Measurements from ENCODE around the gene NT5C2.
"Not testable (repeated sequence)": the region's sequence is repeated elsewhere in the genome, so short reads cannot be mapped to it uniquely, and the experiment has no call there.

The NT5C2 gene

DNA sequence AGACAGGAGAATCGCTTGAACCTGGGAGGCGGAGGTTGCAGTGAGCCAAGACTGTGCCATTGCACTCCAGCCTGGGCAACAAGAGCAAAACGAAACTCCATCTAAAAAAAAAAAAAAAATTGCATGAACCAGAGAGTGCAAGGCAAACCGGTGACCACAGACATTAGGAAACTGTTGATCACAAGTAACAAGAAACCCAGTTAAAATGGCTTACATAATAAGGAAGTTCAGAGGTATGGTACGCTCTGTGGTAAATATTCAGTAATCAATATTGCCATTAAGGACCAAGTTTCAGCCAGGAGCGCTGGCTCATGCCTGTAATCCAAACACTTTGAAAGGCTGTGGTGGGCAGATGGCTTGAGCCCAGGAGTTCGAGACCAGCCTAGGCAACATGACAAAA lies 9.2 kb upstream of the NT5C2 start:
- DNase-seq (ENCODE audit: low read depth in 3 of 3): no peak

DNA sequence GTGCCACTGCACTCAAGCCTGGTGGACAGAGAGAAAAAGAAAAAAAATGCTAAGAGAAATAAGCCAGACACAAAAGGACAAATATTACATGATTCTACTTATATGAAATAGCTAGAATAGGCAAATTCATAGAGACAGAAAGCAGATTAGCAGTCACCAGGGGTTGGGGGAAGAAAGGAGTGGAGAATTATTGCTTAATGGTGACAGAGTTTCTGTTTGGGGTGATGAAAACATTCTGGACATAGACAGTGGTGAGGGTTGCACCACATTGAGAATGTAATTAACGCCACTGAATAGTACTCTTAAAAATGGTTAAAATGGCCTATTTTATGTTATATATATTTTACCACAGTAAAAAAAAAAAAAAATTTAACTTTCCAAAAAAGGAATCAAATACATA lies 6.4 kb upstream of the NT5C2 start:
- no peak for DNase-seq (ENCODE audit: low read depth in 3 of 3)

DNA sequence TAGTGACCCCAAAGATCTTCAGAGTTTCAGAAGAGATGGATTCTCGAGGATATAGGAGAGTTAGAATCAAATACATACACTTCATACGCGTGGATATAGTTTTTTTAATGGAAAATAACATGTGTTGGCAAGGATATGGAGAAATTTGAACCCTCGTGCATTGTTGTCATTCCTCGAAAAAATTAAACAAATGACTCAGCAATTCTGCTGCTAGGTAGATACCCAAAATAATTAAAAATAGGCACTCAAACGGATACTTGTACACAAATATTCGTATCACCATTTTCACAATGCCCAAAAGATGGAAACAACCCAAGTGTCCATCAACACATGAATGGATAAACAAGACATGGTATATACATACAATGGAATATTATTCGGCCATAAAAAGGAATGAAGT lies 5.6 kb upstream of the NT5C2 start:
- no peak for DNase-seq (ENCODE audit: low read depth in 3 of 3)

DNA sequence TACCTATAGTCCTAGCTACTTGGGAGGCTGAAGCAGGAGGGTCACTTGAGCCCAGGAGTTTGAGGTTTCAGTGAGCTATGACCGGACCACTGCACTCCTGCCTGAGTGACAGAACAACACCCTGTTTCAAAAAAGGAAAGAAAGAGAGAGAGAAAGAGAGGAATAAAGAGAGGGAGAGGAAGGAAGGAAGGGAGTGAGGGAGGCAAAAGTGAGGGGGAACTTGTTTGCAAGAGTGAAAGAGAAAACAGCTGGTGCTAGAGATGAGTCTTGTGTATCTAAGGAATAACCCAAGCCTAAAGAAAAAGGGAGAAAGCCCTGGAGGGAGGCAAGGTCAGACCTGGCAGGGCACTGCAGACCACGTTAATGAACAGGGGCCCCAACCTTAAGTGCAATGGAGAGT lies 4.8 kb upstream of the NT5C2 start:
- no peak for DNase-seq (ENCODE audit: low read depth in 3 of 3)

DNA sequence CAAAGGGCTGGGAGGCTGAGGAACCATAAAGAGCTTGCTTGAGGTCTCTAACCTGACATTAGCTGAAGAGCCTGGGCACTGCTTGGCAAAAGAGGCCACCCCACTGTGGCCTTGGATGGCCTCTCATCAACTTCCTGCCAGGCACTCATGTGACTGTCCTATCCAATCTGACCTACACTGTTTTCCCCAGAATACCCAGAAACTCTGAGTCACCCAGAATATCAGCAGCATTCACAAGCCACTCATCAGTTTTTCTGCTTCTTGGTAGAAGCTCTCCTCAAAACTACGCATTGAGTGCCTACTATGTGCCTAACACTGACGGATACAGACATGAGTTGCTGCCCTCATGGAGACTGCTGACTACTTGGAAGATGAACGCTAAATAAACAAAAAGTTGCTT lies 4.1 kb upstream of the NT5C2 start:
- peak in 1 of 3 experiments; percentile 13 for DNase-seq (ENCODE audit: low read depth in 3 of 3)

DNA sequence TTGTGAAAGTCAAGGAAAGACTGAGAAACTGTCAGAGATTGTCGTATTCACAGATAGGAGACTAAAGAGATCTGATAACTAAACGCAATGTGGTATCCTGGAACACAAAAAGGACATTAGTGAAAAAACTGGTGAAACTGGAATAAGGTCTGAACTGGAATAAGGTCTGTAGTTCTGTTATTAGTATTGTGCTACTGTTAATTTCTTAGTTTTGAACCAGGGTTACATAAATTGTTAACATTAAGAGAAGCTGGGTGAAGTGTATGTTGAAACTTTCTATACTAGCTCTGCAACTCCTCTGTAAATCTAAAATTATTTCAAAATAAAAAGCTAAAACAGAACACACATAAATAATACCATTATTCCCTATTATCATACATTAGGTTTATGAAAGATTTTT lies 3.4 kb upstream of the NT5C2 start:
- DNase-seq (ENCODE audit: low read depth in 3 of 3): no peak

DNA sequence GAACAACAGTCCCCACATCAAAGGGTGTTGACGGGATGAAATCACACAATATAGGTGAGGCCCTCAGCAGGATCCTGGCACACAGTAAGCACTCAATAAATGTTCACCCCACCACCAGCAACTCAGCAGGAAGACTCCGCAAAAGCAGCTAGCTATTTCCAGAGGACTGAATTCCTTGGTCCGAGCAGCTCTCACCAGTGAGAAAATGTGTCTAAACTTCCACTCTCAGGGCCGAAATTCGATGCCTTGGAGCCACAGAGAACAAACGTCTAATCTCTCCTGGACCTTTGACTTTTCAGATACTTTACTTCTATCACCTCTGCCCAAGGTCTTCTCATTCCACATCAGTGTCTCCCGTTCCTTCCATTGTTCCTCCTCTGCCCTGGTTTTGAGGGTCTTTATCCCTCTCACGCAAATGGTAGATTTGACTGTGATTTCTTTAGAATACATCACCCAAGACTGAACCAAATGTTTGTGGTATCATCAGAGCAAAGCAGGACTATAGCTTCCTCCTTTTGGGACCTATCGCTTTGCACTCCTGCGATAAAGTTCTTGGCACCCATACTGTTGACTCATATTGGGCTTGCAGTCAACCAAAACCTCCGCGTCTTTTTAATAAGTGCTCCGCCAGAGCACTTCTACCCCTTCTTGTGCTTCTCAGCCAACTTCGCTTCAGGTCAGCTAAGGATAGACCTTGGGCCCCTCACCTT lies 903 bp upstream of the NT5C2 start:
- DNase-seq (ENCODE audit: low read depth in 3 of 3): no peak

DNA sequence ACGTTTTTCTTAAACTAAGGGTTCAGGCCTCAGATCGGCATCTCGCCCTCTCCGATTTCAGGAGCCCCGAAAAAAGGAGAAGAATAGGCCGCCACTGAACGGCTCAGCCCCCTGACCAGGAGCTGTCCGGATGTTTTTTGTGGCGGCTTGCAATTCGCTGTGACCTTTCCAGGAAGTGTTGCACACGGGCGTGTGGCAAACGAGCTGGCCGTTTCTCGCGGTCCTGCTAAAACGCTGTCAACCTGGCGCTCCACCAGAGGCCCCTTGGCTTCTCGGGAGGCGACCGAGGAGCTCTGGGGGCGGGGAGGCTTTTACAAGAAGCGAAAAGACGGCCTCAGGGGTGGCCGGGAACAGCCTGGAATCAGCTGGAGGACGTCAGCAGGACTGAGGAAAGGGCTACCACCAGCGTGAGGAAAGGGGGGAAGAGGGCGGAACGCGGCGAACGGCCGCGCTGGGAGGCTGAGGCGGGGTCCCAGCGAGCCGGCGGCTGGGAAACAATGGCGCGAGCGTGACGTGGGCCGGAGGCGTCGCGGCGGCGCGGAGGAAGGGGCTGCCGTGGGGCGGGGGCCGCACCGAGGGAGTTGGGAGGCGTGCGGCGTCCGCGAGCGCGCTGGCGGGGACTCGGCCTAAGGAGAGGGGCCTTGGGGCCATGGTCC lies 493 bp downstream of the NT5C2 start:
- DNase-seq (ENCODE audit: low read depth in 3 of 3): peak; percentile 21 to 57 (median 24)

DNA sequence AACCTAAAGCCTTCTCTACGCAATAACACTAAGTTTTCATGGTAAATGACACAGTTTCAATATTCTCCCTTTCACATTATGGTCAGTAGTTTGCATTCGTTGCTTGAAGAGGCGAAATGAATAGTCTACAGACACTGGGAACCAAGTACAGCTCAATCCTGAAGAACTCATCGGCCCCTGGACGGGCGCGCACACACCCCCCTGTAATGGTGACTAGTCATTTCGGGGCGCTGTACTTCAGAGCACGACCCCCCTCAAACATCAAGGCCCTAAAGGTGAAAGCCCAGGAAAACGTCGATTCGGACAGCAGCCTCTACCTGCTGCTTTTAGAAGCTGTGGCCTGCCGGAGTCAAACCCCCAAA lies 1.0 kb downstream of the NT5C2 start:
- DNase-seq (ENCODE audit: low read depth in 3 of 3): peak in 1 of 3 experiments; percentile 9

DNA sequence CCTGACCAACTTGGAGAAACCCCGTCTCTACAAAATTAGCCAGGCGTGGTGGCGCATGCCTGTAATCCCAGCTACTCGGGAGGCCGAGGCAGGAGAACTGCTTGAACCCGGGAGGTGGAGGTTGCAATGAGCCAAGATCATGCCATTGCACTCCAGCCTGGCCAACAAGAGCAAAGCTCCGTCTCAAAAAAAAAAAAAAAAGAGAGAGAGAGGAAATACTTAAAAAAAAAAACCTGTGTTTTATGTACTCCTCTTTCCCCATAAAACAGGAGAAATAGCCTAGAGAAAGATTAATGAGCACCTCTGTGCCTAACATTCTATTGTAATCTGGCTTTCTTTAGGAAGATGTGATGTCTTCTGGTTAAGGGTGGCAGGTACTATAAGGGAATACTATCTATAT lies 1.9 kb downstream of the NT5C2 start:
- DNase-seq (ENCODE audit: low read depth in 3 of 3): not testable (repeated sequence)

DNA sequence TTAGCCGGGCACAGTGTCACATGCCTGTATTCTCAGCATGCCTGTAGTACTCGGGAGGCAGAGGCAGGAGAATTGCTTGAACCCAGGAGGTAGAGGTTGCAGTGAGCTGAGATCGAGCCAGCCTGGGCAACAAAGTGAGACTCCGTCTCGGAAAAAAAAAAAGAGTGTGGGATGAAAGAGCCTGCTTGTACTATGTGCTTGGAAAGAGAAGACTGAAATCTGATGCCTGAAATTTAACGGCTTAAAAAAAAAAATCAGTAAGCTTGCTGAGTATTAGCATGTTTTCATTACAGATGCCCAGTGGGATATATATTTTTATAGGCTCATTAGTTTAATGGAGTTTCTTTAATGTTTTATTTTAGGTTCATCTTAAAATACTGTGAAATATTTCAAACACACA lies 4.2 kb downstream of the NT5C2 start:
- DNase-seq (ENCODE audit: low read depth in 3 of 3): no peak

DNA sequence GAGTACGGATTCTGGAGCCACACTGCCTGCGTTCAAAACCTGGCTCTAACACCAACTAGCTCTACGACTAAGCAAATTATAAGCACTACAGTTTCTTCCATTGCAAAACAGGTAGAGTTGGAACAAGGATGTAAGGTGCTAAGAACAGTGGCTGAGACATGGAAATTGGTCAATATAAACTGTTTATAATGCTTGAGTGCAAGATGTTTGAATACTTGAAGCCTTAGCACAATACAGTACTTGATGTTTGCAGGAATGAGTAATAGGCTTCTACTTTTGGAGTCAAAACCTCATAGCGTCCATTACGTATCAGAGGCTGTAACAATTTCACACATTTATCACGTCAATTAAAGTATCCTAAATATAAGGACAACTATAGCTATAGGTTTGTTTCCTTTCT lies 6.9 kb downstream of the NT5C2 start:
- DNase-seq (ENCODE audit: low read depth in 3 of 3): no peak

DNA sequence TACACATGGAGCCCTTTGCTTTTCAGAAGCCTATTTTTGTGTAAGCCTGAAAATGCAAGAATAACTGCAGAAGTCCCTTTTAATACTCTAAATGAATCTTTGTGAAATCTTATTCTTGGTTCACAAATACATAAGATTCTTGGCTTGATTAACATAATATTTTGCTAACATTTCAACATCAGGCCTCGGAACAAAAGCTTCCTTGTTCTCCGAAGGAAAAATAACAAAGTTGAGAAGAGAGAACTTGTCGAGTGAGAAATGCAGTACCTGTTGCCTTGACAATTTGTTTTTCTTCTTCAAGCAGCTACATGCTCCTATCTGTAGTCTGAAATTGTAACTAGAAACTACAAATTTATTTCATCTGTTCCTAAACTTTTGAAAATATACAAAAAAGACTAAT lies 8.5 kb downstream of the NT5C2 start:
- no peak for DNase-seq (ENCODE audit: low read depth in 3 of 3)

DNA sequence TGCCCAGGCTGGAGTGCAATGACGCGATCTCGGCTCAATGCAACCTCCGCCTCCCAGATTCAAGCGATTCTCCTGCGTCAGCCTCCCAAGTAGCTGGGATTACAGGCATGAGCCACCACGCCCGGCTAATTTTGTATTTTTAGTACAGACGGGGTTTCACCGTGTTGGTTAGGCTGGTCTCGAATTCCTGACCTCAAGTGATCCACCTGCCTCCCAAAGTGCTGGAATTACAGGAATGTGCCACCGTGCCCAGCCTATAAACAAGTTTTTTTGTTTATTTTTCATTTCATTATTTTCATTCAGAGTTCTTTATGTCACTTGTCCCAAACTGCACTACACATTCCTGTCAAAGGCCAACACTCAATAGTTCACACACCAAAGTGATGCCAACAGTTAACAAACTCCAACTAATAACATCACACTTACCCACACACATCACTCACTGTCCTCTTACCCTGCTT lies 9.1 kb downstream of the NT5C2 start:
- not testable (repeated sequence) for DNase-seq (ENCODE audit: low read depth in 3 of 3)

DNA sequence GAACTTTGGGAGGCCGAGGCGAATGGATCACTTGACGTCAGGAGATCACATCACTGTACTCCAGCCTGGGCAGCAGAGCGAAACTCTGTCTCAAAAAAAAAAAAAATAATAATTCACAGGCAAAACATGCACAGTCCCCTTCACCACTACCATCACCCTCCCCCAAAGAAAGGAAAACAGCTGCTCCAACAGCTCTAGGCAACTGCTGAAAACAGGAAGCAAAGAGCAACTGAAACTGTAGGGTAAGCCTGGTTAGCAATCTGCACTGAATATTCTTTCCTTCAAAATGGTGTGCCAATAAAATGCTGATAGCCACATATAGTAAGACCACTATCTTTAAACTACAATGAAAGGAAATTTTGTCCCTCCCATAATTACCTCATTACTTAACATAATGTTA lies 11.8 kb downstream of the NT5C2 start:
- DNase-seq (ENCODE audit: low read depth in 3 of 3): no peak

DNA sequence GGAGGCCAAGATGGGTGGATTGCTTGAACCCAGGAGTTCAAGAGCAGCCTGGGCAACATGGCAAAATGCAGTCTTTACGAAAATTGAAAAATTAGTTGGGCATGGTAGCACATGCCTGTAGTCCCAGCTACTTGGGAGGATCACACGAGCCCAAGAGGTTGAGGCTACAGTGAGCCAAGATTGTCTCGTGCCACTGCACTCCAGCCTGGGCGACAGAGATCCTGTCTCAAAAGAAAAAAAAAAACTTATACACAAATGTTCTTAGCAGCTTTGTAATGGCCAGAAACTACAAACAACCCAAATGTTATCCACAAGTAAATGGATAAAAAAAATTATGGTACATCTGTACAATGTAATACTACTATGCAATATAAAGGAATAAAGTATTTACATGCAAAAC lies 12.6 kb downstream of the NT5C2 start:
- DNase-seq (ENCODE audit: low read depth in 3 of 3): no peak

DNA sequence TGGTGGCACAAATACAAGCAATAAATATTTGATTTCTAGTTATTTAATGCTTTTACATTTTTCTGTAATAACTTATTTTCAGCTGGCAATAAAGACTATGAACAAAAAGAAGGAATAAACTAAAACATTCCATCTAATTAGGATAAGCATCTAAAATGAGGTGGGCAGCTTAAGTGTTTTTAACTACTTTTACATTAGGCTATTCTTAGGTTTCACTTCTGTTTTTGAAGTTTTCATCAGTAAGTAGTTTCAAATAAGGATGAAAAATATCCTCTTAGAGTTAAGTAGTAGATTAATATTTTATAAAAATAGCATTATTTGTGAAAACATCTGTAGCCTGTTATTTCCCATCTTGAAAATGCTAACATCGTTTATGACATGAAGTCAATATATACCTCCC lies 15.9 kb downstream of the NT5C2 start:
- no peak for DNase-seq (ENCODE audit: low read depth in 3 of 3)

DNA sequence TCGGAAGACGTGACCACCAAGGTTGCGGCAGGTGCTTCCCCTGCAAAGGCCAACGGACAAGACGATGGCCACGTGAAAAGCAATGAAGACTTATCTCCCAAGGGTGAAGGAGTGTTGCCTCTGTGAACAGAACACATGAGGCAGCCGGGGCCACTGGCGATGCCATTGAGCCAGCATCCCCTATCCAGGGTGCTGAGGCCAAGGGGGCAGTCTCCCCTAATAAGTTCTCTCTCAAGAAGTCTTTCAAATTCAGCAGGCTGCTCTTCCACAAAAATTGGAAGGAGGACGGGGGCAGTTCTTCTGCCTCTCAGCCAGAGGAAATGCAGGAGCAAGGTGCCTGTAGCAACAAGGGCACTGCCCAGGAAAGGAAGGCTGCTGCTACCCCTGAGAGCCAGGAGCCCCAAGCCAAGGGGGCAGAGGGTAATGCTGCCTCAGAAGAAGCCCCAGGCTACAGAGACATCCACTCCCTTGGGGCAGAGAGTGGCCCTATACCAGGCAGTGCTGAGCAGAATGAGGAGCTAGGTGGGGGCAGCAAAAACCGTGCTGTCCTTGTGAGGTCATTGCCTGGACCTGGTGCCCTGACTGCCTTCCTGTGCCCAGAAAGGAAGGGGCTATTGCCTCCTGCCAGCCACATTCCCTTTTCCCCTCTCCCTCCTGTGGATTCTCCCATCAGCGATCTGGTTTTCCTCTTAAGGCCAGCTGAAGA lies 17.3 kb downstream of the NT5C2 start:
- DNase-seq (ENCODE audit: low read depth in 3 of 3): no peak

DNA sequence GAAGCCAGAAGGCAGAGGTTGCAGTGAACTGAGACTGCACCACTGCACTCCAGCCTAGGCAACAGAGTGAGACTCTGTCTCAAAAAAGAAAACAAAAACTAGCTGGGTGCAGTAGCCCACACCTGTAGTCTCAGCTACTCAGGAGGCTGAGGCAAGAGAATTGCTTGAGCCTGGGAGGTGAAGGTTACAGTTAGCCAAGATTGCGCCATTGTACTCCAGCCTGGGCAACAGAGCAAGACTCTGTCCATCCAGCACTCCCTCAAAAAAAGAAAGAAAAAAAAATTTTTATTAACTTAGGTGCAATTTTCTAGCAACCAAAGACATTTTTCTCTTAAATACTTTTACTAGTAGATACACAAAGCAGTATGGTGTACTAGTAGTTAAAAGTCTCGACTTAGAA lies 18.7 kb downstream of the NT5C2 start:
- not testable (repeated sequence) for DNase-seq (ENCODE audit: low read depth in 3 of 3)

DNA sequence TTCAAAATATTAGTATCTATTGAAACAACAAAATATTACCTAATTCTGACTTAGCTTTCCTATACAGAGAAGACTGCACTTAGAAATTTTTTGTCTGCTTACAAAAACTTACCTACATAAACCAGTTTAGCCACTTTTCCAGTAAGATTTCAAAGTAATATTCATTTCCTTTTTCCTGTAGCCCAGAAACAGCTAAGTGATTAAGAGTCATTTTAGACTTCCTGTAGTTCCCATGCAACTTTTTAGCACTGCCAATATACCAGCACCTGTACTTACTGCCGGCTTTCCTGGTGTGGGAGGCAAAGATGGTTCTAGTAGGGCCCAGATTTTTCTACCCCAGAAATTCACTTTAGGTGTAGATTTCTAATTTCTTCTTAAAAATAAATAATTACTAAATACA lies 21.8 kb downstream of the NT5C2 start:
- DNase-seq (ENCODE audit: low read depth in 3 of 3): no peak

DNA sequence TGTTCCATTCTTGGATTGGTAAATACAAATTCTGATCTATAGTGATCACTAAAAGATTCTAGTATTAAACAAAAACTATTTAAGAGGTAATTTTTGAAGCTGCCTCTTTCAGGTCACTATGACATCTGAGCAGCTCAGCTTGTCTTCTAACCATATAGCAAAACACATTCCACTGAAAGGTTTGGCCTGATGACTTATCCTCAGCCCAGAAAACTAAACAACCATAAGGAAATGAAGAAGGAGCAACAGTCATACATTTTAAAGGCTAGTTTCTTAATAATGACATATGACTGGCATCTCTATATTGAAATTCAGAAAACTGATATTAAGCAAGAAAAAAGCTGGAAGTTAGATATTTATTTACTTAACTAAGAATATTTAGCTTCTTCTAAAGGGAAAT lies 24.6 kb downstream of the NT5C2 start:
- no peak for DNase-seq (ENCODE audit: low read depth in 3 of 3)

DNA sequence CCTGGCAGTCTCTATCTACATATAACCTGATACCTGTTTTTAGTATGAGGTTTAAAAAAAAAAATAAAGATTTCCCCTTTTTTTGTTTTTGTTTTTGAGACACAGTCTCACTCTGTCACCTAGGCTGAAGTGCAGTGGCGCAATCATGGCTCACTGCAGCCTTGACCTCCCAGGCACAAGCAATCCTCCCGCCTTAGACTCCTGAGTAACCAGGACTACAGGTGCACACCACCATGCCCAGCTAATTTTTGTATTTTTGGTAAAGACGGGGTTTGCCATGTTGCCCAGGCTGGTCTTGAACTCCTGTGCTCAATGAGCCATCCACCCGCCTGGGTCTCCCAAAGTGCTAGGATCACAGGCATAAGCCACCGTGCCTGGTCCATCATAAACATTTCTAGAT lies 25.5 kb downstream of the NT5C2 start:
- DNase-seq (ENCODE audit: low read depth in 3 of 3): not testable (repeated sequence)

DNA sequence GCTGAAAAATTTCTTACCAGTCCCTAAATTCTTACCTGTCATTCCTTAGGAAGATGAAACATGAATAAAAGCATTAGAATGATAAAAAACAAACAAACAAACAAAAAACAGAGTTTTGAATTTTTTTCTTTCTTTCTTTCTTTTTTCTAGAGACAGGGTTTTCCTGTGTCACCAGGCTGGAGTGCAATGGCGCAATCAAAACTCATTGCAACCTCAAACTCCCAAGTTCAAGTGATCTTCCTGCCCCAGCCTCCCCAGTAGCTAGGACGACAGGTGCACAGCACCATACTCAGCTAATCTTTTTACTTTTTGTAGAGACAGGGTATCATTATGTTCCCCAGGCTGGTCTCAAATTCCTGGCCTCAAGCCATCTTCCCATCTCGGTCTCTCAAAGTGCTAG lies 26.5 kb downstream of the NT5C2 start:
- DNase-seq (ENCODE audit: low read depth in 3 of 3): no peak

Measured in stimulated activated CD4-positive, alpha-beta T cell treated with anti-CD3 and anti-CD28 coated beads, TNF-alpha, amount 100 ng/mL, for 24 hours (primary cell).